NCI-H2107 treated with DMSO at 0.1 percent for 48 hours (cell line): ENCODE measurements around the gene HOXC13.

ENCODE experiments used
- DNase-seq: peaks from one replicate; lab custom pipeline; 2025; ENCODE audit not compliant: unreplicated experiment; lab: John Stamatoyannopoulos, UW

Gene HOXC13

GRCh38 chr12:53953831-53954693 is 15.4 kb downstream of the HOXC13 start:
- DNase-seq, result no peak

- no peak for DNase-seq
Observed at GRCh38 chr12:53954694-53955035, 16.0 kb downstream of the HOXC13 start, which contains the start of gene HOXC12. Gene HOXC12 (plus strand): TSS chr12:53954903. CDS start chr12:53954930, 27 bp downstream.

- DNase-seq, result no peak
Observed at GRCh38 chr12:53955036-53955775, 16.6 kb downstream of the HOXC13 start.

- DNase-seq, result no peak
Observed at GRCh38 chr12:53955776-53956250, 17.2 kb downstream of the HOXC13 start.

- DNase-seq, result no peak
Observed at GRCh38 chr12:53956251-53956887, 17.7 kb downstream of the HOXC13 start.

- DNase-seq, result no peak
Observed at GRCh38 chr12:53956914-53957536, 18.4 kb downstream of the HOXC13 start.

GRCh38 chr12:53958128-53958527 is 19.5 kb downstream of the HOXC13 start:
- DNase-seq, result no peak

- no peak for DNase-seq
Observed at GRCh38 chr12:53959314-53959713, 20.7 kb downstream of the HOXC13 start.

GRCh38 chr12:53960187-53961024 is 21.8 kb downstream of the HOXC13 start:
- DNase-seq, result no peak

GRCh38 chr12:53961025-53961761 is 22.6 kb downstream of the HOXC13 start:
- DNase-seq, result no peak

- no peak for DNase-seq
Observed at GRCh38 chr12:53963005-53963404, 24.4 kb downstream of the HOXC13 start.

GRCh38 chr12:53963434-53964314 is 25.0 kb downstream of the HOXC13 start:
- no peak for DNase-seq

- DNase-seq, result no peak
Observed at GRCh38 chr12:53964315-53964713, 25.7 kb downstream of the HOXC13 start.

GRCh38 chr12:53965281-53966084 is 26.9 kb downstream of the HOXC13 start:
- no peak for DNase-seq

- DNase-seq, result no peak
Observed at GRCh38 chr12:53966085-53966384, 27.4 kb downstream of the HOXC13 start.

- no peak for DNase-seq
Observed at GRCh38 chr12:53966385-53967133, 27.9 kb downstream of the HOXC13 start.

GRCh38 chr12:53967421-53967925 is 28.8 kb downstream of the HOXC13 start:
- no peak for DNase-seq
